ENCODE results near the gene SETD2.
A peak's percentile ranks its signal among the peaks of the same experiment; 100 is the strongest.

SETD2 gene

DNA sequence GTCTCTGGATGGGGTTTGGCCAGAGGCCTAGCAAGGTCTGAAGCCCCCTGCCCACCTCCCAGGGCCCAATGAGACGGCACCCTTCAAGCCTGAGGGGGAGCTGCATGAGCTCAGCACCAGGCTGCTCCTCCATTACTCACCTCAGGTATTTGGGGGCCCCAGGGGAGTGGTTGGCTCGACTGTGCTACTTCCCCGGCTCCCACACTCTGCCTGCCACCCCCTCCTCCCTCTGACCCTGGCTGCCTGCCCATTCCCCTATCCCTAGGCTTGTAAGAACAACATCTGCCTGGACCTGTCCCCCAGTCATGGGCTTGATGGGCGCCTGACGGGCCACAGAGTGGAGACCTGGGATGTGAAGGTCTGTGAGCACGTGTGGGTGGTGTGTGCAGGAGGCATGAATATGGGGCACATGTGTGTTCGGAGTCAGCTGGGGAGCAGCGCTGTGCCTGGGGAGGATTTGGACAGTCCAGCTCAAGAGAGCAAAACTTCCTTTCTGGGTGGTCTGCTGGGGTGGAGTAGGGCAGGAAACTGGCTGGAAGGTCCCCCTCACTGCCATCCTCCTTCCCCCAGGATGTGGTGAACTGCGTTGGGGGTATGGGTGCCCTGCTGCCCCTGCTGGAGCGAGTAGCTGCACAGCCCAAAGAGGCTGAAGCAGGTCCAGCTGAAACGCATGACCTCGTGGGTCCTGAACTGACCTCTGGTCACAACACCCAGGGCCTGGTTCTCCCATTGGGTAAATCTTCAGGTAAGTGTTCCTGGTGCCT is 167.0 kb downstream of the SETD2 start:
- Histone ChIP-seq H3K4me3 (no peak overlapping the region), H3K4me1 (no peaks in the 10 kb centered on the region), H3K27me3 (no peaks in the 10 kb centered on the region), H3K9me3 (no peaks in the 10 kb centered on the region), H3K27ac (no peak overlapping the region), H3K36me3 (peaks cover 7 to 98% (median 46%) of the 10 kb centered on the region in 3 donors)
- peak in 1 of 2 donors; percentile 13 for DNase-seq
- TF ChIP-seq, protein P1, sequence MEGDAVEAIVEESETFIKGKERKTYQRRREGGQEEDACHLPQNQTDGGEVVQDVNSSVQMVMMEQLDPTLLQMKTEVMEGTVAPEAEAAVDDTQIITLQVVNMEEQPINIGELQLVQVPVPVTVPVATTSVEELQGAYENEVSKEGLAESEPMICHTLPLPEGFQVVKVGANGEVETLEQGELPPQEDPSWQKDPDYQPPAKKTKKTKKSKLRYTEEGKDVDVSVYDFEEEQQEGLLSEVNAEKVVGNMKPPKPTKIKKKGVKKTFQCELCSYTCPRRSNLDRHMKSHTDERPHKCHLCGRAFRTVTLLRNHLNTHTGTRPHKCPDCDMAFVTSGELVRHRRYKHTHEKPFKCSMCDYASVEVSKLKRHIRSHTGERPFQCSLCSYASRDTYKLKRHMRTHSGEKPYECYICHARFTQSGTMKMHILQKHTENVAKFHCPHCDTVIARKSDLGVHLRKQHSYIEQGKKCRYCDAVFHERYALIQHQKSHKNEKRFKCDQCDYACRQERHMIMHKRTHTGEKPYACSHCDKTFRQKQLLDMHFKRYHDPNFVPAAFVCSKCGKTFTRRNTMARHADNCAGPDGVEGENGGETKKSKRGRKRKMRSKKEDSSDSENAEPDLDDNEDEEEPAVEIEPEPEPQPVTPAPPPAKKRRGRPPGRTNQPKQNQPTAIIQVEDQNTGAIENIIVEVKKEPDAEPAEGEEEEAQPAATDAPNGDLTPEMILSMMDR (IDR thresholded peaks at IDR 0.05) = no peak
- intact Hi-C loops (cut with DNase I; ENCODE audit: low total_unique reads) = loop anchor here (5.0 to 10.0 kb wide), 2 partner anchors 75 to 292 kb away; partner anchors contain the start of gene TMIE

DNA sequence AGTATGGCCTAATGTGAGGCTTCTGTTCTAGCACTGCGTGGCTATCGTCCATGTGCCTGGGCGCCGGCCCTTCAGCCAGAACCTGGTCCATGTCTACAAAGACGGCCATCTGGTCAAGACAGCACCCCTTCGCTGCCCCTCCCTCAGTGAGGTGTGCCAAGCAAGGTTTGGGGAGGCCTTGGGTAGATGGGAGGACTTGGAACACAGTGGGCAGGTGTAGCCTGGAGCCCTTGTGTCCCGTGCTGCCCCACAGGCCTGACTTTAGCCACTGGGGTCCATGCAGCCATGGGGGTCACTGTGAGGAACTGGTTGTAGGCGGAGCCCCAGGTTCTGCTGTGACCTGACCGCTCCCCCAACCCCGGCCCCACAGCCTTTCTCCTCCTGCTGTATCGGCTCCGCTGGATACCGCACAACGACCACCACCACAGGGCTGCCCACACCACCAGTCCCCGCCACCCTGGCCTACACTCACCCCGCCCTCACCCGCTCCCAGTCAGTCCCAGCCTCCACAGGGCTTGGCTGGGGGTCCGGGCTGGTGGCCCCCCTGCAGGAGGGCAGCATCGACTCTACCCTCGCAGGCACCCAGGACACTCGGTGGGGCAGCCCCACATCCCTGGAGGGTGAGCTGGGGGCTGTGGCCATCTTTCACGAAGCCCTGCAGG is 167.9 kb downstream of the SETD2 start:
- no peak overlapping the region for H3K4me3 ChIP-seq
- DNase-seq = no peak
- H3K36me3 ChIP-seq = peaks cover 3 to 98% (median 38%) of the 10 kb centered on the region in 3 donors
- H3K9me3 ChIP-seq = no peaks in the 10 kb centered on the region
- no peaks in the 10 kb centered on the region for H3K4me1 ChIP-seq
- intact Hi-C loops (cut with DNase I; ENCODE audit: low total_unique reads) = loop anchor here (5.0 to 10.0 kb wide), 2 partner anchors 74 to 291 kb away; partner anchors contain the start of gene TMIE
- no peak overlapping the region for H3K27ac ChIP-seq
- TF ChIP-seq, protein P1 (IDR thresholded peaks at IDR 0.05) = no peak
- H3K27me3 ChIP-seq = no peaks in the 10 kb centered on the region

DNA sequence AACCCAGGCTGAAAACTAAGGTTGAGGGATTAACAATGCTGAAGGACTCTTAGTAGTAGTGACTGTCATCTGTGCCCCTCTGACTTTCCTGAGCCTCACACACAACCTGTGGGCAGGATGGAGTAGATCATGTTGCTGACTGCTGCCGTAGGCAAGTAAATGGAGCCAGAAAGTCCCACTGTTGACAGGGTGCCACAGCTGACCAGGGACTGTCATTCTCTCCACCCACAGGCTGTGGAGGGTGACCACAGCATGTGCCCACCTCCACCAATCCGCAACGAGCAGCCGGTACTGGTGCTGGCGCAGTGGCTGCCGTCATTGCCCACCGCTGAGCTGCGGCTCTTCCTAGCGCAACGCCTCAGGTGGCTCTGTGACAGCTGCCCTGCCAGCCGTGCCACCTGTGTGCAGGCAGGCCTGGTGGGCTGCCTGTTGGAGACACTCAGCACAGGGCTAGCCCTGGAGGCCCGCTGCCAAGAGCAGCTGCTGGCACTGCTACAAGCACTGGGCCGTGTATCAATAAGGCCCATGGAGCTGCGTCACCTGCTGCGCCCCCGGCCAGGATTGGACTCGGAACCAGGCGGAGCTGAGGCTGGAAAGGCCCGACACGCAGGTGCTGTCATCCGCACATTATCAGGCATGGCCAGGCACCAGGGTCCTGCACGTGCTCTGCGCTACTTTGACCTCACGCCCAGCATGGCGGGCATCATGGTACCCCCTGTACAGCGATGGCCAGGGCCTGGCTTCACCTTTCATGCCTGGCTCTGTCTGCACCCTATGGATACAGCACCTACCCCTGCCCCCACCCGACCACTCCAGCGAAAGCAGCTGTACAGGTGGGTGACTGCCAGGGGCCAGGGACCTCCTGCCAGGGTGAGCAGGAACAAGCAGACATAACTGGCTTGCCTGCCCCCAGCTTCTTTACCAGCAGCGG is 168.8 kb downstream of the SETD2 start:
- Histone ChIP-seq H3K36me3 (peaks cover 0 to 98% (median 28%) of the 10 kb centered on the region in 3 donors), H3K27ac (no peak overlapping the region), H3K4me3 (no peak overlapping the region), H3K9me3 (no peaks in the 10 kb centered on the region), H3K27me3 (no peaks in the 10 kb centered on the region), H3K4me1 (no peaks in the 10 kb centered on the region)
- intact Hi-C loops (cut with DNase I; ENCODE audit: low total_unique reads) = loop anchor here (5.0 to 10.0 kb wide), 2 partner anchors 73 to 290 kb away; partner anchors contain the start of gene TMIE
- TF ChIP-seq, protein P1 (IDR thresholded peaks at IDR 0.05) = no peak
- DNase-seq = no peak

DNA sequence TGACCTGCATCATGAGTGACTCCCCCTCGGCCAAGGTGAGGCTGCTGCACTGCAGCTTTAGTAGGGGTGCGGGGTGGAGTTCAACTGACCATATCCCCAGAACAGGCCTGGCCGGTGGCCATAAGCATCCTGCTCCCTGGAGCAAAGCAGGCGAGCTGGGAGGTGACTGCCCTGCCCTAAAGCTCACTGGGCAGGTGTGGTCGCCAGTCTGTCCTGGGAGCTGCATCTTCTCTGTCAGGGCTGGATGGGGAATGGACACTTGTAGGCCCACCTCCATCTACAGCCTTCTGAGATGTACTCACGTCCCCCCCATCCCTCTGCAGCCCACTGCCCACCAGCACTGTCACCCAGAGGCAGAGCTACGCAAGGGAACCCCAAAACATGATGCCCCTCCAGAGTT is 169.9 kb downstream of the SETD2 start:
- Histone ChIP-seq H3K4me3 (no peak overlapping the region), H3K27ac (no peak overlapping the region), H3K9me3 (no peaks in the 10 kb centered on the region), H3K4me1 (no peaks in the 10 kb centered on the region), H3K27me3 (no peaks in the 10 kb centered on the region), H3K36me3 (peaks cover 0 to 98% (median 18%) of the 10 kb centered on the region in 3 donors)
- TF ChIP-seq, protein P1 (IDR thresholded peaks at IDR 0.05) = no peak
- intact Hi-C loops (cut with DNase I; ENCODE audit: low total_unique reads) = loop anchor here (10.0 kb wide), 1 partner anchor 289 kb away; the partner anchor contains the start of gene TMIE
- DNase-seq = no peak

DNA sequence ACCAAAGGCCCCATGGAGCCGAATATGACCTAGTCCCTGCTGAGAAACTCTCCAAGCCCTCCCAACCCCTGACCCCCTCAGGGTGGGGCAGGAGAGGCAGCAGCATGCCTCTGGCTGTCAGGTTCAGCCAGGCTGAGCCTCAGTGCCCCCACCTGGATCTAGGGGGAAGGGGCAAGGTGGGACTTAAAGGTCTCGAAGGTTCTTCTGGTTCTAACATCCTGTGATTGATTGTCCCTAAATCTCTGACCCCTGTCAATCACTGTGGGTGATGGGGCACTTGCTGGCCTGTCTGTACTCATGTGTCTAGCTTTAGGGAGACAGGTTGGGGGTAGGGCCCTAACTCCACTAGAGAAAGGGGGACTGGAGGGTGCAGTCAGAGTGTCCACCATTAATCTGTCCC is 170.6 kb downstream of the SETD2 start:
- no peak overlapping the region for H3K27ac ChIP-seq
- intact Hi-C loops (cut with DNase I; ENCODE audit: low total_unique reads) = loop anchor here (10.0 kb wide), 1 partner anchor 288 kb away; the partner anchor contains the start of gene TMIE
- H3K4me1 ChIP-seq = no peaks in the 10 kb centered on the region
- H3K9me3 ChIP-seq = no peaks in the 10 kb centered on the region
- DNase-seq = no peak
- TF ChIP-seq, protein P1 (IDR thresholded peaks at IDR 0.05) = no peak
- no peak overlapping the region for H3K4me3 ChIP-seq
- H3K27me3 ChIP-seq = no peaks in the 10 kb centered on the region
- peaks cover 0 to 96% (median 18%) of the 10 kb centered on the region in 3 donors for H3K36me3 ChIP-seq
